ENCODE results near the gene SLC9A7. TPM values are rescaled to one million over a fixed set of nuclear protein-coding genes. Genes with fewer than 3 reads are reported as not detected.

Gene SLC9A7
- polyA plus RNA-seq, 2 of the 4 experiments (the other 2 are of a cell fraction), result 9.8 to 21.1 TPM

- Histone ChIP-seq H3K4me1 (0 out of 3 replicates have a peak, but pooled peaks cover 3% of the 10 kb centered on the region), H3K4me2 (no peak overlapping the region), H3K9me3 (no peaks in the 10 kb centered on the region), H3K27ac (no peak overlapping the region), H3K4me3 (no peak overlapping the region)
- CTCF ChIA-PET, result no interaction called here
- POLR2A ChIA-PET, result no interaction called here
- DNase-seq (ENCODE audit: low read depth in 1 of 2, low spot score in 1 of 2), result no peak
- TF ChIP-seq HOXB13 (CRISPR knock-in tag; IDR thresholded peaks at IDR 0.05; ENCODE audit: low read depth) (no peak), HDAC2 (IDR thresholded peaks at IDR 0.05) (no peak), JUN (IDR thresholded peaks at IDR 0.05) (no peak), CHD2 (IDR thresholded peaks at IDR 0.05; ENCODE audit: low read length, partially characterized antibody) (no peak), KDM5A (IDR thresholded peaks at IDR 0.05) (no peak), FOXS1 (CRISPR knock-in tag; IDR thresholded peaks at IDR 0.05) (no peak), SREBF2 (IDR thresholded peaks at IDR 0.05) (no peak), E2F6 (IDR thresholded peaks at IDR 0.05; ENCODE audit: borderline replicate concordance, low read depth) (no peak), FOSL2 (IDR thresholded peaks at IDR 0.05) (no peak), FOSL2 (CRISPR knock-in tag; IDR thresholded peaks at IDR 0.05) (no peak), TFCP2L1 (CRISPR knock-in tag; IDR thresholded peaks at IDR 0.05) (no peak), HEYL (CRISPR knock-in tag; IDR thresholded peaks at IDR 0.05) (no peak), ZFP36 (IDR thresholded peaks at IDR 0.05; ENCODE audit: borderline replicate concordance, partially characterized antibody) (no peak), ZSCAN20 (CRISPR knock-in tag; IDR thresholded peaks at IDR 0.05) (no peak), SMC3 (IDR thresholded peaks at IDR 0.05) (no peak), ELK1 (IDR thresholded peaks at IDR 0.05; ENCODE audit: low read depth, low read length) (no peak), RARB (CRISPR knock-in tag; IDR thresholded peaks at IDR 0.05) (no peak), CBX8 (IDR thresholded peaks at IDR 0.05) (no peak)
- TF ChIP-seq, protein P1, sequence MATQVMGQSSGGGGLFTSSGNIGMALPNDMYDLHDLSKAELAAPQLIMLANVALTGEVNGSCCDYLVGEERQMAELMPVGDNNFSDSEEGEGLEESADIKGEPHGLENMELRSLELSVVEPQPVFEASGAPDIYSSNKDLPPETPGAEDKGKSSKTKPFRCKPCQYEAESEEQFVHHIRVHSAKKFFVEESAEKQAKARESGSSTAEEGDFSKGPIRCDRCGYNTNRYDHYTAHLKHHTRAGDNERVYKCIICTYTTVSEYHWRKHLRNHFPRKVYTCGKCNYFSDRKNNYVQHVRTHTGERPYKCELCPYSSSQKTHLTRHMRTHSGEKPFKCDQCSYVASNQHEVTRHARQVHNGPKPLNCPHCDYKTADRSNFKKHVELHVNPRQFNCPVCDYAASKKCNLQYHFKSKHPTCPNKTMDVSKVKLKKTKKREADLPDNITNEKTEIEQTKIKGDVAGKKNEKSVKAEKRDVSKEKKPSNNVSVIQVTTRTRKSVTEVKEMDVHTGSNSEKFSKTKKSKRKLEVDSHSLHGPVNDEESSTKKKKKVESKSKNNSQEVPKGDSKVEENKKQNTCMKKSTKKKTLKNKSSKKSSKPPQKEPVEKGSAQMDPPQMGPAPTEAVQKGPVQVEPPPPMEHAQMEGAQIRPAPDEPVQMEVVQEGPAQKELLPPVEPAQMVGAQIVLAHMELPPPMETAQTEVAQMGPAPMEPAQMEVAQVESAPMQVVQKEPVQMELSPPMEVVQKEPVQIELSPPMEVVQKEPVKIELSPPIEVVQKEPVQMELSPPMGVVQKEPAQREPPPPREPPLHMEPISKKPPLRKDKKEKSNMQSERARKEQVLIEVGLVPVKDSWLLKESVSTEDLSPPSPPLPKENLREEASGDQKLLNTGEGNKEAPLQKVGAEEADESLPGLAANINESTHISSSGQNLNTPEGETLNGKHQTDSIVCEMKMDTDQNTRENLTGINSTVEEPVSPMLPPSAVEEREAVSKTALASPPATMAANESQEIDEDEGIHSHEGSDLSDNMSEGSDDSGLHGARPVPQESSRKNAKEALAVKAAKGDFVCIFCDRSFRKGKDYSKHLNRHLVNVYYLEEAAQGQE (IDR thresholded peaks at IDR 0.05), result no peak
- TF ChIP-seq, protein P2, sequence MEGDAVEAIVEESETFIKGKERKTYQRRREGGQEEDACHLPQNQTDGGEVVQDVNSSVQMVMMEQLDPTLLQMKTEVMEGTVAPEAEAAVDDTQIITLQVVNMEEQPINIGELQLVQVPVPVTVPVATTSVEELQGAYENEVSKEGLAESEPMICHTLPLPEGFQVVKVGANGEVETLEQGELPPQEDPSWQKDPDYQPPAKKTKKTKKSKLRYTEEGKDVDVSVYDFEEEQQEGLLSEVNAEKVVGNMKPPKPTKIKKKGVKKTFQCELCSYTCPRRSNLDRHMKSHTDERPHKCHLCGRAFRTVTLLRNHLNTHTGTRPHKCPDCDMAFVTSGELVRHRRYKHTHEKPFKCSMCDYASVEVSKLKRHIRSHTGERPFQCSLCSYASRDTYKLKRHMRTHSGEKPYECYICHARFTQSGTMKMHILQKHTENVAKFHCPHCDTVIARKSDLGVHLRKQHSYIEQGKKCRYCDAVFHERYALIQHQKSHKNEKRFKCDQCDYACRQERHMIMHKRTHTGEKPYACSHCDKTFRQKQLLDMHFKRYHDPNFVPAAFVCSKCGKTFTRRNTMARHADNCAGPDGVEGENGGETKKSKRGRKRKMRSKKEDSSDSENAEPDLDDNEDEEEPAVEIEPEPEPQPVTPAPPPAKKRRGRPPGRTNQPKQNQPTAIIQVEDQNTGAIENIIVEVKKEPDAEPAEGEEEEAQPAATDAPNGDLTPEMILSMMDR (IDR thresholded peaks at IDR 0.05), result no peak
- TF ChIP-seq, protein P3, sequence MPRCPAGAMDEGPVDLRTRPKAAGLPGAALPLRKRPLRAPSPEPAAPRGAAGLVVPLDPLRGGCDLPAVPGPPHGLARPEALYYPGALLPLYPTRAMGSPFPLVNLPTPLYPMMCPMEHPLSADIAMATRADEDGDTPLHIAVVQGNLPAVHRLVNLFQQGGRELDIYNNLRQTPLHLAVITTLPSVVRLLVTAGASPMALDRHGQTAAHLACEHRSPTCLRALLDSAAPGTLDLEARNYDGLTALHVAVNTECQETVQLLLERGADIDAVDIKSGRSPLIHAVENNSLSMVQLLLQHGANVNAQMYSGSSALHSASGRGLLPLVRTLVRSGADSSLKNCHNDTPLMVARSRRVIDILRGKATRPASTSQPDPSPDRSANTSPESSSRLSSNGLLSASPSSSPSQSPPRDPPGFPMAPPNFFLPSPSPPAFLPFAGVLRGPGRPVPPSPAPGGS (IDR thresholded peaks at IDR 0.05), result no peak
- no peak for FAIRE-seq
- no peak for ATAC-seq
- 90% methylated on average over 4 of the region's 4 CpGs for WGBS (ENCODE audit: missing lambda C conversion rate)
Observed at GRCh38 chrX:46703980-46704379, 54.9 kb downstream of the SLC9A7 start.
